OCI-LY7 (cell line): ENCODE results near the gene POU6F2. TPM values are rescaled to one million over a fixed set of nuclear protein-coding genes. Genes with fewer than 3 reads are reported as not detected.

ENCODE experiments used
- BruUV-seq: library from RNA; stranded (reverse); fragments of 400-500 nt; replicated peaks from 2 replicates; lab custom pipeline; 2021; lab: Mats Ljungman, UMichigan
- CTCF ChIA-PET: fragments of 300-600 bp; sonication (Branson Sonifier 250); formaldehyde crosslinking; loops from one replicate; lab custom pipeline; 2022; ENCODE audit warnings: antibody characterized with exemption; ENCODE audit not compliant: unreplicated experiment; lab: Charles Lee
- POLR2A ChIA-PET: fragments of 300-600 bp; sonication (Branson Sonifier 250); formaldehyde crosslinking; loops from one replicate; lab custom pipeline; 2022; ENCODE audit warnings: antibody characterized with exemption; lab: Charles Lee
- DNase-seq: peaks from one replicate; pipeline ENCODE4 v3.0.0-alpha.2; 2015; ENCODE audit warnings: low spot score
- H2AFZ ChIP-seq: fragments of 200-600 bp; sonication (generic), shearing (Covaris generic); 2 replicates; pipeline ENCODE4 v1.6.1; 2014; ENCODE audit warnings: mild to moderate bottlenecking, antibody characterized with exemption, low read length, moderate library complexity
- H3K27ac ChIP-seq: fragments of 200-600 bp; sonication (generic); 2 replicates; pipeline ENCODE4 v1.5.1; 2014; ENCODE audit warnings: mixed run types, low read depth, mild to moderate bottlenecking, moderate library complexity, low read length, inconsistent platforms; ENCODE audit not compliant: poor library complexity, severe bottlenecking
- H3K36me3 ChIP-seq: fragments of 200-600 bp; sonication (generic); 2 replicates; pipeline ENCODE4 v1.6.1; 2014; ENCODE audit warnings: mild to moderate bottlenecking, antibody characterized with exemption, low read length, moderate library complexity, mixed read lengths; ENCODE audit not compliant: insufficient read depth
- H3K4me1 ChIP-seq: fragments of 200-600 bp; sonication (generic); 2 replicates; pipeline ENCODE4 v1.5.1; 2014; ENCODE audit warnings: mild to moderate bottlenecking, low read length; ENCODE audit not compliant: insufficient read depth, poor library complexity, severe bottlenecking
- H3K4me2 ChIP-seq: fragments of 200-600 bp; sonication (generic); 2 replicates; pipeline ENCODE4 v1.6.1; 2014; ENCODE audit warnings: mild to moderate bottlenecking, low read length
- H3K4me3 ChIP-seq: fragments of 200-600 bp; sonication (generic); 2 replicates; pipeline ENCODE4 v1.5.1; 2014; ENCODE audit warnings: mild to moderate bottlenecking, low read depth, low read length; ENCODE audit not compliant: poor library complexity, severe bottlenecking
- H3K79me2 ChIP-seq: fragments of 200-600 bp; sonication (generic); 2 replicates; pipeline ENCODE4 v1.6.1; 2016; ENCODE audit warnings: low read depth, mild to moderate bottlenecking, low read length, moderate library complexity, mixed read lengths; ENCODE audit not compliant: insufficient read depth
- H3K9me2 ChIP-seq: fragments of 200-600 bp; sonication (generic); 2 replicates; pipeline ENCODE4 v1.6.1; 2016; ENCODE audit warnings: mild to moderate bottlenecking, low read length, mixed read lengths; ENCODE audit not compliant: insufficient read depth
- H3K9me3 ChIP-seq: fragments of 200-600 bp; sonication (generic); 2 replicates; pipeline ENCODE4 v1.6.1; 2014; ENCODE audit warnings: mild to moderate bottlenecking, mixed run types, low read length, mixed read lengths
- H4K20me1 ChIP-seq: fragments of 200-600 bp; sonication (generic); 2 replicates; pipeline ENCODE4 v1.6.1; 2014; ENCODE audit warnings: mild to moderate bottlenecking, antibody characterized with exemption, low read length, moderate library complexity, mixed read lengths; ENCODE audit not compliant: insufficient read depth
- EZH2phosphoT487 ChIP-seq: fragments of 200-600 bp; sonication (generic); IDR thresholded peaks from 2 replicates; pipeline ENCODE4 v1.6.1; 2018; ENCODE audit warnings: low read depth, borderline replicate concordance, mild to moderate bottlenecking, mixed run types, antibody characterized with exemption, low read length, moderate library complexity, mixed read lengths
- intact Hi-C: fragments of 100-400 bp; cut with micrococcal nuclease; formaldehyde crosslinking; loops from one replicate; pipeline ENCODE4 v1.10.0; 2022; ENCODE audit not compliant: unreplicated experiment
- total RNA-seq, 2 experiments: library from RNA; depleted of rRNA in 1 of 2; stranded (reverse); fragments of >200 nt in 1 of 2; shearing (Covaris generic) in 1 of 2; gene quantifications; 2 replicates each; pipeline ENCODE4 v1.2.3, GENCODE V29; 2014 to 2022
- TF ChIP-seq, protein P1 (sequence below): fragments of 200-600 bp; sonication (generic); conservative IDR thresholded peaks from 2 replicates; pipeline ENCODE4 v1.5.1; 2014; ENCODE audit warnings: mild to moderate bottlenecking, antibody characterized with exemption, low read length, moderate library complexity, mixed read lengths

POU6F2 gene
- total RNA-seq, 2 experiments from 2014 or later, result 0.40 TPM; not detected in 1

DNA sequence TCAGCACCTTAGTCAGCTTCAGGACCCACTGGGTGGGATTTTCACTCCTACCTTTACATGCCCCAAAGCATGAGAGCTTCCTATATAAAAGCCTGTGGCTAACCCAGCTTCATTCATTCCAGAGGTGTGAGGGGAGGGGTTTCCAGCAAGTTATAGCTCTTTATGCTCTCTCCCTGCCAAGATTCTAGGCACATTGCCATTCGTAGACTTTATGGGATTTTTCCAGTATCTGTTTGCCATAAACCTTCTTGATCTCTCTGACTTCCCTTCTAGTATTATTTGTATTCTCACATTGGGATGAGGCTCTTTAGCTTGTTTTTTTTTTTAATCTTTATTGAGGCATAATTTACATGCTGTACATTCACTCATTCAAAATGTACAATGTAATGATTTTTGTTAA is 67.5 kb downstream of the POU6F2 start:
- no TSS peak for BruUV-seq
- Histone ChIP-seq H3K36me3 (no peaks in the 10 kb centered on the region), H2AFZ (no peak overlapping the region), H4K20me1 (no peaks in the 10 kb centered on the region), H3K9me3 (no peaks in the 10 kb centered on the region), H3K4me3 (no peak overlapping the region), H3K4me1 (no peaks in the 10 kb centered on the region), H3K4me2 (no peak overlapping the region), H3K79me2 (no peaks in the 10 kb centered on the region), H3K27ac (no peak overlapping the region), H3K9me2 (no peaks in the 10 kb centered on the region)
- intact Hi-C loops, result no loop called here
- no peak for DNase-seq
- CTCF ChIA-PET, result no interaction called here
- TF ChIP-seq, protein P1, sequence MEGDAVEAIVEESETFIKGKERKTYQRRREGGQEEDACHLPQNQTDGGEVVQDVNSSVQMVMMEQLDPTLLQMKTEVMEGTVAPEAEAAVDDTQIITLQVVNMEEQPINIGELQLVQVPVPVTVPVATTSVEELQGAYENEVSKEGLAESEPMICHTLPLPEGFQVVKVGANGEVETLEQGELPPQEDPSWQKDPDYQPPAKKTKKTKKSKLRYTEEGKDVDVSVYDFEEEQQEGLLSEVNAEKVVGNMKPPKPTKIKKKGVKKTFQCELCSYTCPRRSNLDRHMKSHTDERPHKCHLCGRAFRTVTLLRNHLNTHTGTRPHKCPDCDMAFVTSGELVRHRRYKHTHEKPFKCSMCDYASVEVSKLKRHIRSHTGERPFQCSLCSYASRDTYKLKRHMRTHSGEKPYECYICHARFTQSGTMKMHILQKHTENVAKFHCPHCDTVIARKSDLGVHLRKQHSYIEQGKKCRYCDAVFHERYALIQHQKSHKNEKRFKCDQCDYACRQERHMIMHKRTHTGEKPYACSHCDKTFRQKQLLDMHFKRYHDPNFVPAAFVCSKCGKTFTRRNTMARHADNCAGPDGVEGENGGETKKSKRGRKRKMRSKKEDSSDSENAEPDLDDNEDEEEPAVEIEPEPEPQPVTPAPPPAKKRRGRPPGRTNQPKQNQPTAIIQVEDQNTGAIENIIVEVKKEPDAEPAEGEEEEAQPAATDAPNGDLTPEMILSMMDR, result no peak
- no peak for TF ChIP-seq EZH2phosphoT487
- POLR2A ChIA-PET, result interaction anchor here (0.7 kb wide), 1 partner anchor 136 kb away, joined by 4 read pairs; no protein-coding TSS in a partner anchor

DNA sequence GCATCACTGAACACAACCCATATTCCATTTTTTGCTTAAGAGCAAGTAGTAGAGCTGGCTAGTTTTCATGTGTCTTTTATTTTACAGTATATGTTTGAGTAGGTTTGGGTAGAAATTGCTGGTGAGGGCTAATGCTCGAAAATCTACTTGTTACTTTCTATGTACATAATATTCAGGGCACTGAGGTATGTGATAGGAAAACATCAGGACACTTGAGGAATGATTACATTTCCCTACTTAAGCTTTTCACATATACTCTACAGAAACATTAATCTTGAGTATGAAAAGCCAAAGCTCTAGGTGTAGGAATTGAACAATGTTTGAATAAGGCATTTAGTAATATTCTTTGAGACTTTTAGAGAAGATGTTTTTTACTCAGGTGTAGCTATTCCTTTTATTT is 73.6 kb downstream of the POU6F2 start:
- intact Hi-C loops, result no loop called here
- Histone ChIP-seq H2AFZ (no peak overlapping the region), H3K4me1 (no peaks in the 10 kb centered on the region), H3K9me3 (no peaks in the 10 kb centered on the region), H3K4me2 (no peak overlapping the region), H3K27ac (no peak overlapping the region), H3K79me2 (no peaks in the 10 kb centered on the region), H3K9me2 (no peaks in the 10 kb centered on the region), H3K36me3 (no peaks in the 10 kb centered on the region), H3K4me3 (no peak overlapping the region), H4K20me1 (no peaks in the 10 kb centered on the region)
- ChIA-PET CTCF (no interaction called here), POLR2A (no interaction called here)
- TF ChIP-seq EZH2phosphoT487, result no peak
- TF ChIP-seq, protein P1, result no peak
- DNase-seq, result no peak
- no TSS peak for BruUV-seq

DNA sequence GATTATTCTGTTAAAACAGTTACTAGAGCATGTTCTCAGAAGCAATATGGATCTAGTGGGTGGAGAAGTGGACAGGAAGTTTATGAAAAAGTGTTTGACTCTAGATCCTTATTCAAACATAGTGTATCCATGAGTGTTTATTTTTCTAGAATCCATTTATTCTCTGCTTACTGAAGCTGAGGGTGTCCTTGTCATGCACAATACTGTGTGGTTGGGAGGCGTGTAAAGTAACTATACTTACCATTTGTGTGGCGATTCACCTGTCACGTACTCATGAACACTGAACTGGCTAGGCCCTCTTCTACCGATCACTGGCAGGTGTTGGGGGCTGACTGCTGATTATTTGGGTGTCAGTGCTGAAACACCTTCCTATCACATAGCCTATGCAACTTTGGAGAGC is 74.0 kb downstream of the POU6F2 start:
- intact Hi-C loops, result no loop called here
- no TSS peak for BruUV-seq
- Histone ChIP-seq H3K4me3 (no peak overlapping the region), H3K4me2 (no peak overlapping the region), H3K79me2 (no peaks in the 10 kb centered on the region), H3K36me3 (no peaks in the 10 kb centered on the region), H3K27ac (no peak overlapping the region), H3K9me2 (no peaks in the 10 kb centered on the region), H3K4me1 (no peaks in the 10 kb centered on the region), H4K20me1 (no peaks in the 10 kb centered on the region), H2AFZ (no peak overlapping the region), H3K9me3 (no peaks in the 10 kb centered on the region)
- DNase-seq, result no peak
- TF ChIP-seq, protein P1, result no peak
- TF ChIP-seq EZH2phosphoT487, result no peak
- ChIA-PET POLR2A (no interaction called here), CTCF (no interaction called here)
